Dedifferentiated amniotic fluid mesenchymal stem cell (primary cell): ENCODE measurements around the gene PACRGL.
"Not testable (repeated sequence)": the region's sequence is repeated elsewhere in the genome, so short reads cannot be mapped to it uniquely, and the experiment has no call there.

Source experiments
- DNase-seq: peaks from one replicate; pipeline ENCODE4 v3.0.0-alpha.2; 2016; ENCODE audit errors: extremely low spot score

Gene PACRGL

GRCh38 chr4:20723463-20723862 is 23.2 kb downstream of the PACRGL start:
- no peak for DNase-seq

- no peak for DNase-seq
These were observed 24.7 kb downstream of the PACRGL start for GRCh38 chr4:20724915-20725314.

DNA sequence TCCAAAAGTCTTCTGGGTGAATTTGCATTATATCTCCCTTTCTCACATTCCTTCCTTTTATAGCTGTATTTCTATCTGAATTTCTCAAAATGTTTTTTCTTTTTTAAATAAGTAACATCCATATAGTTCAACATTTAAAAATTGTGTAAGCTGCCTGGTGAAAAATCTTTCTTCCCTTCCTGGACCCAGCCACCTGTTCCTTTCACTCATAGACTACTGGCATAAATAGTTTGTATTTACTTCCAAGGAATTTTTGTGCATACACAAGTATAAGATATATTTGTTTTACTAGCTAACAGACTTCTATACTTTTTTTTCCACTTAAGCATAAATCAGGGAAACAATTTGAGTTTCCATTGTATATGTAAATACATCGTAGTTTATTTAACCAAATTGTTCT is 35.7 kb downstream of the PACRGL start:
- DNase-seq = no peak

DNA sequence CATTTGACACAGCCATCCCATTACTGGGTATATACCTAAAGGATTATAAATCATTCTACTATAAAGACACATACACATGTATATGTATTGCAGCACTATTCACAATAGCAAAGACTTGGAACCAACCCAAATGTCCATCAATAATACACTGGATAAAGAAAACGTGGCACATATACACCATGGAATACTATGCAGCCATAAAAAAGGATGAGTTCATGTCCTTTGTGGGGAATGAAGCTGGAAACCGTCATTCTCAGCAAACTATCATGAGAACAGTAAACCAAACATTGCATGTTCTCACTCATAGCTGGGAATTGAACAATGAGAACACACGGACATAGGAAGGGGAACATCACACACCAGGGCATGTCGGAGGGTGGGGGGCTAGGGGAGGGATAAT is 45.7 kb downstream of the PACRGL start:
- not testable (repeated sequence) for DNase-seq

DNA sequence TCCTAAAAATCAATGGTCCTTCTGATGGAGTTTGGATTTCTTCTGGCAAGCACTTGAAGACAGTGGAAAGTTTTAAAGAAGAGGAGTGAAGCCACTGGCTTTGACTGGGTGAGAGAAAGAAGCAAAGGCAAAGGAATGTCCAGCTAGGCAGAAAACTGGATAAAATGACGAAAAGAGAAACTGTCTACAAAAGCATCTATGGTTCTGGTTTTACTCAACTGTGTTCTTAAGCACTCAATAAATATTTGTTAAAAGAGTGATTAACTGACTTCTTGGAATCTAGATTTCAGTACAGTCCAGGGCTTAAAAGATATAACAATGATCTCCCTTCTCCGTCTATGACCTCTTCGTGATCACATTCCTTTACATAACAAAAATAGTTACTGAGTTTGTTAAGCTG is 52.4 kb downstream of the PACRGL start:
- no peak for DNase-seq

GRCh38 chr4:20754036-20754435 is 53.8 kb downstream of the PACRGL start:
- no peak for DNase-seq

DNA sequence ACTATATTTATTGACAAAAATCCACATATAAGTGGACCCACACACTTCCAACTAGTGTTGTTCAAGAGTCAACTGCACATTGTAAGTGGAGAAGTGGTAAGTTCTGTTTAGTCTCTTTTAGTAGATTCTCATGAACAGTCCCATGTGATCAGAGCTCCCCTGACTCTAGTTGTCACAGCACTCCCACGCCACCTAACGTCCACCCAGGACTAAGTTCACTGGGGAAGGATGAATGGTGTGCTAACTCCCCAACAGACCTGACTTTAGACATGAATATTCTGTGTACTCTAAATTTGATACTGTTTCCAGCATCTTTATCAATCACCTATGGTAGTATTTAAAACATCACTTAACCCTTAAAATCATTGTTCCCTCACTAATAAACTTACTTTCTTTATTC is 59.8 kb downstream of the PACRGL start:
- DNase-seq = no peak

DNA sequence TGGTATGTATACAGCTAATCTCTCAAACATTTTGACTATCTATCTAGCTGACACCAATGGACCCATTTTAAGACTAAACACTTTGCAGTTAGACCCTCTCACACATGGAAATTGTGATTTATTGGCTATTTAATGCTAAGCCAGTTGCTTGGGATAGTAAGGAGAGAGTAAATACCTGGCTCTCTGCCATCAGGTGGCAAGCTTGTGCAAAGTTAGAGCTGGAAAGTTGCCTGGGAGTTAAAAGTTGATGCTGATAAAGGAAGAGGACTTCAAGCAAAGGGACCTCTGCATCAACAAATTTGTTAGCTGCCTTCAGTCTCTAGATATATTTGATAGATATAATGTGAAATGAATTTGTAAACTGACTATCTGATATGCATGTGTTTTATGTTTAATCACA is 61.1 kb downstream of the PACRGL start:
- no peak for DNase-seq

GRCh38 chr4:20761826-20762225 is 61.6 kb downstream of the PACRGL start:
- DNase-seq = no peak

GRCh38 chr4:20764366-20764992 is 64.2 kb downstream of the PACRGL start:
- DNase-seq = no peak

GRCh38 chr4:20773144-20773997 is 73.1 kb downstream of the PACRGL start:
- peak; percentile 52 for DNase-seq

GRCh38 chr4:20778896-20779295 is 78.6 kb downstream of the PACRGL start:
- no peak for DNase-seq

DNA sequence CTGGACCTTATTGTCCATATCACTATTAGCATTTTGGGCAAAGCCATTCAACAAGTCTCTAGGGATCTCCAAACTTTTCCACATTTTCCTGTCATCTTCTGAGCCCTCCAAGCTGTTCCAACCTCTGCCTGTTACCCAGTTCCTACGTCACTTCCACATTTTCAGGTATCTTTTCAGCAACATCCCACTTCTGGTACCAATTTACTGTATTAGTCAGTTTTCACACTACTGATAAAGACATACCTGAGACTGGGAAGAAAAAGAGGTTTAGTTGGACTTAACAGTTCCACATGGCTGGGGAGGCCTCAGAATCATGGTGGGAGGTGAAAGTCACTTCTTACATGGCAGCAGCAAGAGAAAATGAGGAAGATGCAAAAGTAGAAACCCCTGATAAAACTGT is 82.9 kb downstream of the PACRGL start:
- not testable (repeated sequence) for DNase-seq

GRCh38 chr4:20787940-20788665 is 87.8 kb downstream of the PACRGL start:
- no peak for DNase-seq
